GOT3 (cell line): ENCODE results near the gene IGLL1.
"Not testable (repeated sequence)": the region's sequence is repeated elsewhere in the genome, so short reads cannot be mapped to it uniquely, and the experiment has no call there.

Source experiments
- DNase-seq: peaks from one replicate; lab custom pipeline; 2025; ENCODE audit warnings: mixed read lengths; lab: John Stamatoyannopoulos, UW

IGLL1 gene

DNA sequence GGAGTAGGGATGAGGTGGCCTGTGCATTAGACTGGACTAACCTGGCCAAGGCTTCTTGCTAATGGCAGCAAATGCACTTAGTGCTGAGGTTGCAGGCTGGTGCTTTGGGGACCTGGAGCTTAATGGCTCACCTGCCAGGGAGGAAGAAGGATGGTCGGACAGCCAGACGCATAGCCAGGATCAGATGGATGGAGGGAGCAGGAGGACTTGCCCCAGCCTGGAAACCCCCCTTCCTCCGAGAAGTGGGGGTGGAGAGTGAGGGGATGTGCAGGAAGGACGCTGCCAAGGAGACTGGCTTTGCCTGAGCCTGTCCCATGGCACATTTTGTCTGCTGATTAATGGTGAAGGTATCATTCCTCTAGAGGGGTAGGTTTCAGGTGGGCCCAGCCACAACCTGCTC is 17.9 kb downstream of the IGLL1 start:
- no peak for DNase-seq

GRCh38 chr22:23561025-23561510 is 19.0 kb downstream of the IGLL1 start:
- DNase-seq = not testable (repeated sequence)

- DNase-seq = not testable (repeated sequence)
Measured at GRCh38 chr22:23560215-23560614, 19.9 kb downstream of the IGLL1 start.

DNA sequence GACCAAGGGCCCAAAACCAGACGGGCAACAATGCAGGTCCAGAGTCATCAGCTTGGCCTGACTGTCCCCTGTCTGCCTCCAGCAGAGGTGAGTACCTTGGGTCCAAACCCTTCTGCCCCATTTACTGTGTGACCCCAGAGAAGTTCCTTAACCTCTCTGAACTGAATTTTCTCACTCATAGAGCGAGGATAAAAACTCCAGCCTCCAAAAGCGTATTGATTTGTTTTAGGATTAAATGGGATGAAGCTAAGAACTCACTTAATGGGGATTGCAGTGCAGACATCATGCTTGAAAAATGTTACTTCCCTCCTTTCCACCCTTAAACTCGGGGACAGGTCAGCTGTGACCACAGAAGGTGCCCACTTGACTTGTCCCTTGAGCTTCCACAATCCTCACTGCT is 22.6 kb downstream of the IGLL1 start:
- no peak for DNase-seq

DNA sequence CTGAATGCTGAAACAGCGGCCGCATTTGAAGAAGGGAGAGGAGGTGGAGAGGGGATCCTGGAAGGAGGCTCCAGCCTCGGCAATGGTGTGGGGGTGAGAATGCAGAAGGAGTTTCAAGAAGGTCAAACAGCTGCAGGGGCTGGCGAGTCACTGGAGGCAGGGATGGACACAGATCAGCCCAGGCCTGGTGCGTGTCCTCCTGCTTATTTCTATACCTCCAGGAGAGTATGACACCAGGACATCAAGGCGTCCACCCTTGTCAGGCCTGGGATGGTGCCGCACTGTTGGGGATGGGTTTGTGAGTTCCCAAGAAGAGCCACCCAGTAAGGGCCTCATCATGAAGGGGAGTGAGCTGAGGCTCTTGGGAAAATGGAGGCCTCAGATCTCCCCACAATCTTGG is 23.1 kb downstream of the IGLL1 start:
- DNase-seq = no peak

DNA sequence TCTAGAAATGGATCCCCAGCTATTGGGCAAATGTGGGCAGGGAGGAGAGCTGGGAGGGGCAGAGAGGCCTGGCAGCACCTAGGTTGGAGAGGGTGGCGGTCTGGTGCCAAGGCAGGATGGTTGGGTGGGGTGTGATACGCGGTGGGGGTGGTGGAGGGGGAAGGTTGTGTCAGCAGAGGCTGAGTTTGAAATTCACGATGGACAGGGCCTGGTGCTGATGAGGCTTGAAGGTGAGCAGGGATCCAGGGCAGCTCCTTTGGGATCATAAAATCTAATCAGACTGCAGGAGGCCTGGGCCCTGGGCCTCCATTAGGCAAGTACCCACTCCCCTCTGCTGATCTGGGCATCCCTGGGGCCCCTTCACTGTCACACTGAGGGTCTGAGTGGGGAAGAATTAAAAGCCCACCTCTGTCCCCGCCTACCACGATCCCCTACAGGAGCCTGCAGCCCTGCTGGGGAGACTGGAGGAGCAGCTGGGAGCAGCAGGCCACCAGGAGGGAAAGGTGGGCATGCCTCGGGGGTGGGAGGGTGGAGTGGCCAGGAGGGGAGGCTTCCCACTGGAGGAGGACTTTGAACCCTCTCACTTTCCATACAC is 24.0 kb downstream of the IGLL1 start:
- no peak for DNase-seq

DNA sequence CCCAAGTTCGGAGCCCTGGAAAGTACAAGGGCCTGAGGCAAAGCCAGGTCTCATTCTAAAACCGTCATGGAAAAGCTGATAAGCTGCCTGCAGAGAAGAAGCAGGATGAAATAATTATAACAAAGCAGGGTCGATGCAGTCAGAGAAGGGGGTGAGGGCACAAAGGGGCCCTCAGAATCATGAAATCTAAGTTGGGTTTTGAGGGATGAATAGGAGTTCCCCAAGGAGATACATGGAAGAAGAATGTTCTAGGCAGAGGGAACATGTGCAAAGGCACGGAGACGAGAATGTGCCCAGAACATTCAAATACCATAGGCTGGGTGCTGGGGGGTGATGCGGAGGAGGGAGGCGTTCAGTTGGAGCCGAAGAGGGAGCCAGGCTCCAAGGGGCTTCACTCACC is 25.0 kb downstream of the IGLL1 start:
- DNase-seq = no peak

- DNase-seq = no peak
Measured at GRCh38 chr22:23553924-23554870, 25.9 kb downstream of the IGLL1 start.

DNA sequence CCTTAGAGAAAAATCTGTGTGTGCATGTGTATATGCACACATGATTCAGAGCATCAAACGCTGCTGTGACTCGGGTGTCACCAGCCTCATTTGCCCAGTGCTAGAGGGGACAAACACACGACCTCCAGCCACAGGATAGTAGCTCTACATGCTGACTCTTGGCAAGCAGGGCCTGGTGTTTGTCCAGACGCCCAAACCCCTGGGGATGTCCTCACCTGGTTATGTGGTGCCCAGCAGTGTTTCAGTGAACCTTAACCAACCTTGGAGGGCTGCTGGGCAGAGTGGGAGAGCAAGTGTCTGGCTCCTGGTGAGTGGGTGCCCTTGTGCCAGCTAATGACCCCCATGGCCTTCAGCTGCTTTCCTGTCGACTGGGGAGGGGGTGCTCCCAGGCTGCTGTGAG is 26.7 kb downstream of the IGLL1 start:
- no peak for DNase-seq

- no peak for DNase-seq
Measured at GRCh38 chr22:23552573-23552972, 27.5 kb downstream of the IGLL1 start.

- no peak for DNase-seq
Measured at GRCh38 chr22:23551385-23551784, 28.7 kb downstream of the IGLL1 start.

DNA sequence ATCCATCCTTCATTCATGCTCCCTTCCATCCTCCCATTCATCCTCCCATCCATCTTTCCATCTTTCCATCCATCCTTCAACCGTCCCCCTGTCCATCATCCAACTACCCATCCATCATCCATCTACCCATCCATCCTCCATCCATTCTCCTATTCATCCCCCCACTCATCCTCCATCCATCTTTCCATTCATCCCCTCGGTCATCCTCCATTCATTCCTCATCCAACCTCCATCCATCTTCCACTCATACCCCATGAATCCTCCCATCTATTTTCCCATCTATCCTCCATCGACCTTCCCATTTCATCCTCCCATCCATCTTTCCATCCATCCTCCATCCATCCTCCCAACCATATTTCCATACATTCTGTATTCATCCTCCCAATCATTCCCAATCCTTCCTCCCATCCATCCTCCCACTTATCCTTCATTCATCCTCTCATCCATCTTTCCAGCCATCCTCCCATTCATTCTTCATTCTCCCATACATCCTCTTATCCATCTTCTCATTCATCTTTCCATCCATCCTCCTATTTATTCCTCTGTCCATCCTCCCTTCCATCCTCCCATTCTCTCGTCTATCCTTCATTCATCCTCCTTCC is 29.9 kb downstream of the IGLL1 start:
- no peak for DNase-seq

DNA sequence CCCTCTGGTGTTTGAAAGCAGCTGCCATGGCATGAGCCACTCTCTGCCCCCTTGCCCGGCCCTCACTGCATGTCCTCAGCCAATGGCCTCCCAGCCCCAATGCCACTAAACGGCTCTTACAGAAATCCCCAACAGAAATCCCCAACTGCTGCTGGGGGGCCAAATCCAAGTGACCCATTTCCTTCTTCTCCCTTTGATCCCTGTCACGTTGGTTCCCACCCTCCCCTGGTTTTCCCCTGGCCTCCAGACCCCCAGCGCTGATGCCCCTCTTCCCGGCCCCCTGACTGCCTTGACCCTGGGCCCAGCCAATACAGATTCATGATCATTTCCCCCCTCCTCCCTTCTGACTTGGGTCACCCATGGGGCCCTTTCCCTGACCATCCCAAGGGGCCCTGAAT is 30.9 kb downstream of the IGLL1 start:
- no peak for DNase-seq

DNA sequence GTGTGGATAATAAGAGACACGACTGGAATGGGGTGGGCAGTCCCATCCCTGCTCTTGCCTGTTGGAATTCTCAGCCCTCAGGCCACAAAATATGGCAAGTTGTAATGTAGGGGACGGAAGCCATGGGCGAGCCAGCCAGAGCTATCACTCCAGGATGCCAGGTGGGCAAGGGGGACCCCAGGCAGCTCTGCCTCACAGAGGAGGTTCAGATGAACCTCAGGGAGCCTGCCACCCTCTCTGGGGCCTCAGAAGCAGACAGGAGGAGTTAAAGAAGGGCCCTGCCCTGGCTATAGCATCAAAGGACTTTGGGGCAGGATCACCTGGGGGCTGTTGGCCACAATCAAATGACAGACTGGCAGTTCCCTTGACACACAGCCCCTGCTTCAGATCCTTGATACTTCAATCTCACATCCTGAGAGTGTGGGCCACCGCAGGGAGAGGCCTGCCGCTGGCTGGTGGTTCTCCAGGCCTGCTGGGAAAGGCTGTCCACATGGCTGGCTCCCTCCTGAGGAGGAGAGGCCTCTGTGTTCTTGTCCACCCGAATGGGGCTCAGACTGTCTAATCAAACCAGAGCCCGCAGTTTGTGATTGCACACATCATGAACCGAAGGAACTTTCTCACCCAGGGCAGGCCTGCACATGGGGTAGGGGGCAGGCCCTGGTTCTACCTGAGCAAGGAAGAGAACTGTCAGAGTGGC is 31.4 kb downstream of the IGLL1 start:
- no peak for DNase-seq

GRCh38 chr22:23547818-23548500 is 32.1 kb downstream of the IGLL1 start:
- no peak for DNase-seq

DNA sequence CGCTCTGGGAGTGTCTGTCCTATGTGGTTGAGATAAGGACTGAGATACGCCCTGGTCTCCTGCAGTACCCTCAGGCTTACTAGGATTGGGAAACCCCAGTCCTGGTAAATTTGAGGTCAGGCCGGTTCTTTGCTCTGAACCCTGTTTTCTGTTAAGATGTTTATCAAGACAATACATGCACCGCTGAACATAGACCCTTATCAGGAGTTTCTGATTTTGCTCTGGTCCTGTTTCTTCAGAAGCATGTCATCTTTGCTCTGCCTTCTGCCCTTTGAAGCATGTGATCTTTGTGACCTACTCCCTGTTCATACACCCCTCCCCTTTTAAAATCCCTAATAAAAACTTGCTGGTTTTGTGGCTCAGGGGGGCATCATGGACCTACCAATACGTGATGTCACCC is 32.7 kb downstream of the IGLL1 start:
- not testable (repeated sequence) for DNase-seq

- DNase-seq = no peak
Measured at GRCh38 chr22:23544852-23545251, 35.2 kb downstream of the IGLL1 start.

- DNase-seq = not testable (repeated sequence)
Measured at GRCh38 chr22:23543506-23544000, 36.5 kb downstream of the IGLL1 start.

GRCh38 chr22:23542933-23543332 is 37.2 kb downstream of the IGLL1 start:
- DNase-seq = no peak

DNA sequence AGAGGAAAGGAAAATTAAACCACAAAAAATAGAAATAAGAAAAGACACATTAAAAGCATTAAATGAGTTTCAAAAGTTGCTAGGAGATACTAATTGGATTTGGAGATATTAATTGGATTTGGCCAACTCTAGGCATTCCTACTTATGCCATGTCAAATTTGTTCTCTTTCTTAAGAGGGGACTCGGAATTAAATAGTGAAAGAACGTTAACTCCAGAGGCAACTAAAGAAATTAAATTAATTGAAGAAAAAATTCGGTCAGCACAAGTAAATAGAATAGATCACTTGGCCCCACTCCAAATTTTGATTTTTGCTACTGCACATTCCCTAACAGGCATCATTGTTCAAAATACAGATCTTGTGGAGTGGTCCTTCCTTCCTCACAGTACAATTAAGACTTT is 37.7 kb downstream of the IGLL1 start:
- not testable (repeated sequence) for DNase-seq

GRCh38 chr22:23541849-23542281 is 38.2 kb downstream of the IGLL1 start:
- not testable (repeated sequence) for DNase-seq
